KMS-11 (cell line): Measurements from ENCODE around the gene ZKSCAN5.

Experiments
- H2AFZ ChIP-seq: fragments of 200-600 bp; sonication (generic); 2 replicates; pipeline ENCODE4 v1.6.1; 2016; ENCODE audit warnings: antibody characterized with exemption, mixed run types, low read depth
- H3K27ac ChIP-seq: fragments of 200-600 bp; sonication (generic); 2 replicates; pipeline ENCODE4 v1.6.1; 2016; ENCODE audit warnings: mild to moderate bottlenecking, mixed run types
- H3K27me3 ChIP-seq: fragments of 200-600 bp; sonication (generic); 2 replicates; pipeline ENCODE4 v1.6.1; 2017; ENCODE audit warnings: mild to moderate bottlenecking, low read depth, mixed run types, moderate library complexity; ENCODE audit not compliant: insufficient read depth
- H3K36me3 ChIP-seq: fragments of 200-600 bp; sonication (generic); 2 replicates; pipeline ENCODE4 v1.6.1; 2017; ENCODE audit warnings: mild to moderate bottlenecking, mixed run types; ENCODE audit not compliant: insufficient read depth
- H3K4me1 ChIP-seq: fragments of 200-600 bp; sonication (generic); 2 replicates; pipeline ENCODE4 v1.6.1; 2016; ENCODE audit warnings: mild to moderate bottlenecking, low read depth, mixed run types; ENCODE audit not compliant: poor library complexity, severe bottlenecking
- H3K4me2 ChIP-seq: fragments of 200-600 bp; sonication (generic); 2 replicates; pipeline ENCODE4 v1.7.0; 2016; ENCODE audit warnings: mild to moderate bottlenecking, mixed run types
- H3K4me3 ChIP-seq: fragments of 200-600 bp; sonication (generic); IDR thresholded peaks from 2 replicates; pipeline ENCODE4 v1.6.1; 2017; ENCODE audit warnings: low read depth, low read length, mixed read lengths; ENCODE audit not compliant: insufficient read depth
- H3K79me2 ChIP-seq: fragments of 200-600 bp; sonication (generic); 2 replicates; pipeline ENCODE4 v1.6.1; 2016; ENCODE audit warnings: low read depth, mixed run types; ENCODE audit not compliant: insufficient read depth
- H3K9ac ChIP-seq: fragments of 200-600 bp; sonication (generic); 2 replicates; pipeline ENCODE4 v1.6.1; 2016; ENCODE audit warnings: mild to moderate bottlenecking, mixed run types
- H4K20me1 ChIP-seq: fragments of 200-600 bp; sonication (generic); 2 replicates; pipeline ENCODE4 v1.6.1; 2016; ENCODE audit warnings: mild to moderate bottlenecking, mixed run types; ENCODE audit not compliant: insufficient read depth
- CTCF ChIP-seq: fragments of 200-600 bp; sonication (generic); conservative IDR thresholded peaks from 2 replicates; pipeline ENCODE4 v1.6.1; 2017; ENCODE audit warnings: low read depth, mild to moderate bottlenecking, antibody characterized with exemption, low read length, moderate library complexity, mixed read lengths

The ZKSCAN5 gene

DNA sequence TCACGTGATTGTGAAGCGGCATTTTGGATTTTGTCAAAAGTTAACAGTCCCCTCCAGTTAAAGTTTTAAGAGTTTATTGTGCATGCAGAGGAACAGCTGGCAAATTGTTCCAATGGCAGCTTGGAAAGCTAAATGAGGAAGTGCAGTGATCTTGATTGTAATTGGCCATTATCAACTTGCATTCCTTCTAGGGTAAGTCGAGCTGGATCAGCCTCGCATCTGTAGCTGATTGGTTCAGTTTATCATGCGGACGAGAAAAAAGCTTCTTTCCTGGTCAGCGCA, 31.2 kb upstream of the ZKSCAN5 start:
- no peaks in the 10 kb centered on the region for H3K27me3 ChIP-seq
- peak overlapping the region; percentile 44 for H3K4me2 ChIP-seq
- H3K79me2 ChIP-seq = peaks cover 48% of the 10 kb centered on the region; the same call in 1 of the 2 replicates
- no peak overlapping the region for H3K4me3 ChIP-seq
- H3K4me1 ChIP-seq = peaks cover 11% of the 10 kb centered on the region
- no peak for TF ChIP-seq CTCF
- peak overlapping the region; percentile 83 for H2AFZ ChIP-seq
- H4K20me1 ChIP-seq = no peaks in the 10 kb centered on the region
- H3K27ac ChIP-seq = peak overlapping the region; percentile 70; the same call in 1 of the 2 replicates
- peak overlapping the region; percentile 63; the same call in 1 of the 2 replicates for H3K9ac ChIP-seq
- H3K36me3 ChIP-seq = no peaks in the 10 kb centered on the region; the same call in 1 of the 2 replicates

DNA sequence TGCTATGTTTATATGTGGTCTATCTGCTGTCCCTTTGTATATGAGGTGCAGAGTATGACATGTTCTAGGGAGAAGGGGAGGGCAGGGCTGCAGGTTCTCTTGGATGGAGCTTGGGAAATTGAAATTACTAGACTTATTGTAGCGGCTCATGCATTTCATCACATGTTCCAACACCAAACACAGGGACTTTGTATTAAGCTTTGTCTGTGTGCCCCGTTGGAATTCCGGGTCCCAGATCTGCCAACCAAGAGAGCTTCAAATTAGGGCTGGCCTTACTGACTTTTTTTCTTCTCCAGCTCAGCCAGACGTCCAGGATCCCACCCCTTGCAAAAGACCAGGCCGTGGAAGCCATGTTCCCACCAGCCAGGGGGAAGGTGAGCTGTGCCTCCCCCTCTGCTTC, 28.4 kb upstream of the ZKSCAN5 start:
- Histone ChIP-seq H3K4me3 (no peak overlapping the region), H3K27ac (no peak overlapping the region), H3K9ac (no peak overlapping the region), H3K27me3 (no peaks in the 10 kb centered on the region), H4K20me1 (no peaks in the 10 kb centered on the region), H3K79me2 (peaks cover 53% of the 10 kb centered on the region; the same call in 1 of the 2 replicates), H3K4me1 (peaks cover 11% of the 10 kb centered on the region), H3K36me3 (peaks cover 4% of the 10 kb centered on the region; the same call in 1 of the 2 replicates), H3K4me2 (no peak overlapping the region), H2AFZ (no peak overlapping the region)
- no peak for TF ChIP-seq CTCF

- Histone ChIP-seq H3K4me2 (no peak overlapping the region), H3K36me3 (peaks cover 4% of the 10 kb centered on the region; the same call in 1 of the 2 replicates), H3K4me1 (peaks cover 8% of the 10 kb centered on the region), H3K79me2 (peaks cover 43% of the 10 kb centered on the region; the same call in 1 of the 2 replicates), H3K27me3 (no peaks in the 10 kb centered on the region), H3K27ac (no peak overlapping the region), H3K9ac (no peak overlapping the region), H2AFZ (no peak overlapping the region), H4K20me1 (no peaks in the 10 kb centered on the region), H3K4me3 (no peak overlapping the region)
- TF ChIP-seq CTCF = no peak
Observed at GRCh38 chr7:99478464-99479440, 25.7 kb upstream of the ZKSCAN5 start.

- H3K79me2 ChIP-seq = no peaks in the 10 kb centered on the region
- TF ChIP-seq CTCF = no peak
- H3K27me3 ChIP-seq = no peaks in the 10 kb centered on the region
- no peak overlapping the region for H2AFZ ChIP-seq
- H3K27ac ChIP-seq = no peak overlapping the region
- no peak overlapping the region for H3K4me2 ChIP-seq
- H3K4me3 ChIP-seq = no peak overlapping the region
- no peak overlapping the region for H3K9ac ChIP-seq
- no peaks in the 10 kb centered on the region; the same call in 1 of the 2 replicates for H3K36me3 ChIP-seq
- no peaks in the 10 kb centered on the region for H4K20me1 ChIP-seq
- H3K4me1 ChIP-seq = no peaks in the 10 kb centered on the region
Observed at GRCh38 chr7:99485094-99485493, 19.4 kb upstream of the ZKSCAN5 start.
